CD4-positive, alpha-beta memory T cell (primary cell): ENCODE measurements around the gene CALHM5. TPM values are rescaled to one million over a fixed set of nuclear protein-coding genes. Genes with fewer than 3 reads are reported as not detected.
"Not testable (repeated sequence)": the region's sequence is repeated elsewhere in the genome, so short reads cannot be mapped to it uniquely, and the experiment has no call there.

ENCODE experiments used
- CTCF ChIA-PET: fragments of 350-600 bp; sonication (Branson Sonifier 250); formaldehyde crosslinking; loops from one replicate; lab custom pipeline; 2021; ENCODE audit warnings: inconsistent platforms; ENCODE audit not compliant: partially characterized antibody; lab: Charles Lee
- POLR2A ChIA-PET: fragments of 350-600 bp; sonication (Branson Sonifier 250); formaldehyde crosslinking; loops from one replicate; lab custom pipeline; 2021; ENCODE audit not compliant: partially characterized antibody; lab: Charles Lee
- DNase-seq, 5 donors: peaks; one replicate each; pipeline versions ENCODE4 v3.0.0 to v3.0.0-alpha.2; 2020 to 2022; ENCODE audit warnings: mixed read lengths in 1 of 5
- H3K27ac ChIP-seq: one replicate; pipeline ENCODE4 v1.7.0; 2013; ENCODE audit warnings: low read depth, low read length
- H3K27me3 ChIP-seq: 2 replicates; pipeline ENCODE4 v1.7.0; 2013; ENCODE audit warnings: mild to moderate bottlenecking, low read length, moderate library complexity; ENCODE audit not compliant: insufficient read depth
- H3K36me3 ChIP-seq: 2 replicates; pipeline ENCODE4 v1.7.0; 2013; ENCODE audit warnings: mild to moderate bottlenecking, low read length, moderate library complexity; ENCODE audit not compliant: insufficient read depth
- H3K4me1 ChIP-seq: 2 replicates; pipeline ENCODE4 v1.7.0; 2013; ENCODE audit warnings: mild to moderate bottlenecking, low read length, moderate library complexity; ENCODE audit not compliant: insufficient read depth
- H3K4me3 ChIP-seq, 2 donors: one replicate each; pipeline ENCODE4 v1.7.0; 2013; ENCODE audit warnings: low read length in 2 of 2, mild to moderate bottlenecking in 1 of 2
- H3K9me3 ChIP-seq, 2 donors: one replicate each; pipeline ENCODE4 v1.7.0; 2013; ENCODE audit warnings: low read length in 2 of 2, control low read depth in 1 of 2; ENCODE audit not compliant: control insufficient read depth in 1 of 2
- H3K27ac Mint-ChIP-seq, 7 donors: one replicate each; pipeline ENCODE4 v1.8.0; 2020 to 2021; ENCODE audit warnings: mixed read lengths in 7 of 7, mild to moderate bottlenecking in 6 of 7, inconsistent platforms in 3 of 7, moderate library complexity in 3 of 7
- H3K27me3 Mint-ChIP-seq, 2 donors: one replicate each; pipeline ENCODE4 v1.8.0; 2020 to 2021; ENCODE audit warnings: mixed read lengths in 2 of 2
- H3K36me3 Mint-ChIP-seq, 2 donors: one replicate each; pipeline ENCODE4 v1.8.0; 2020 to 2021; ENCODE audit warnings: mixed read lengths in 2 of 2, inconsistent platforms in 1 of 2, mild to moderate bottlenecking in 1 of 2
- H3K4me1 Mint-ChIP-seq, 4 donors: one replicate each; pipeline ENCODE4 v1.8.0; 2020 to 2021; ENCODE audit warnings: mixed read lengths in 4 of 4, mild to moderate bottlenecking in 1 of 4
- H3K4me3 Mint-ChIP-seq, 8 donors: one replicate each; pipeline ENCODE4 v1.8.0; 2020 to 2021; ENCODE audit warnings: mixed read lengths in 8 of 8, mild to moderate bottlenecking in 7 of 8, moderate library complexity in 6 of 8, inconsistent platforms in 3 of 8
- H3K9me3 Mint-ChIP-seq, 8 donors: one replicate each; pipeline ENCODE4 v1.8.0; 2020 to 2021; ENCODE audit warnings: mixed read lengths in 8 of 8, mild to moderate bottlenecking in 5 of 8, inconsistent platforms in 3 of 8, moderate library complexity in 1 of 8
- intact Hi-C: fragments of 100-400 bp; cut with micrococcal nuclease; formaldehyde crosslinking; loops from one replicate; pipeline ENCODE4 v1.15.1; 2023
- polyA plus RNA-seq, 2 donors: library from polyadenylated mRNA; unstranded; fragments of 300-500 nt; fragmentation: Illumina TruSeq; gene quantifications; one replicate each; pipeline ENCODE4 v1.2.3, GENCODE V29; 2021
- total RNA-seq, 2 experiments: library from RNA; stranded (reverse); gene quantifications; one replicate each; pipeline ENCODE4 v1.2.3, GENCODE V29; 2021

Gene CALHM5
- total and polyA plus RNA-seq, 4 experiments from 2014 or later: not detected

- H3K36me3 ChIP-seq: no peaks in the 10 kb centered on the region
- H3K4me1 ChIP-seq: no peaks in the 10 kb centered on the region
- no peaks in the 10 kb centered on the region for H3K9me3 ChIP-seq
- Mint-ChIP-seq H3K27me3 (peaks cover 21 to 22% of the 10 kb centered on the region in 2 donors), H3K36me3 (peaks cover 0 to 1% of the 10 kb centered on the region in 2 donors), H3K27ac (no peak overlapping the region), H3K4me3 (no peak overlapping the region), H3K9me3 (peaks cover 0 to 8% (median under 1%) of the 10 kb centered on the region in 8 donors), H3K4me1 (peaks cover 0 to 2% (median 0%) of the 10 kb centered on the region in 4 donors)
- no peak overlapping the region for H3K27ac ChIP-seq
- H3K4me3 ChIP-seq: no peak overlapping the region
- DNase-seq: no peak
- CTCF ChIA-PET: no interaction called here
- peaks cover 3% of the 10 kb centered on the region for H3K27me3 ChIP-seq
- intact Hi-C loops: no loop called here
- POLR2A ChIA-PET: no interaction called here
These were observed 25.8 kb upstream of the CALHM5 start for GRCh38 chr6:116485559-116486184.

- H3K9me3 ChIP-seq: no peaks in the 10 kb centered on the region
- DNase-seq: no peak
- Mint-ChIP-seq H3K9me3 (peaks cover 0 to 13% (median 3%) of the 10 kb centered on the region in 8 donors), H3K27me3 (peaks cover 8 to 11% of the 10 kb centered on the region in 2 donors), H3K4me3 (no peak overlapping the region), H3K36me3 (peaks cover 0 to 1% of the 10 kb centered on the region in 2 donors), H3K27ac (no peak overlapping the region), H3K4me1 (no peaks in the 10 kb centered on the region)
- no peak overlapping the region for H3K27ac ChIP-seq
- no peaks in the 10 kb centered on the region for H3K36me3 ChIP-seq
- ChIA-PET POLR2A (no interaction called here), CTCF (no interaction called here)
- H3K27me3 ChIP-seq: no peaks in the 10 kb centered on the region
- no peak overlapping the region for H3K4me3 ChIP-seq
- no peaks in the 10 kb centered on the region for H3K4me1 ChIP-seq
- intact Hi-C loops: no loop called here
These were observed 19.7 kb upstream of the CALHM5 start for GRCh38 chr6:116491610-116492330.

- POLR2A ChIA-PET: no interaction called here
- no peaks in the 10 kb centered on the region for H3K4me1 Mint-ChIP-seq
- H3K27ac ChIP-seq: no peak overlapping the region
- H3K4me1 ChIP-seq: no peaks in the 10 kb centered on the region
- H3K27ac Mint-ChIP-seq: no peak overlapping the region
- DNase-seq: no peak
- no peaks in the 10 kb centered on the region for H3K36me3 ChIP-seq
- intact Hi-C loops: no loop called here
- H3K27me3 ChIP-seq: no peaks in the 10 kb centered on the region
- H3K9me3 ChIP-seq: no peaks in the 10 kb centered on the region
- CTCF ChIA-PET: no interaction called here
- no peak overlapping the region for H3K4me3 ChIP-seq
- peaks cover 8 to 10% of the 10 kb centered on the region in 2 donors for H3K27me3 Mint-ChIP-seq
- no peak overlapping the region for H3K4me3 Mint-ChIP-seq
- peaks cover 0 to 1% of the 10 kb centered on the region in 2 donors for H3K36me3 Mint-ChIP-seq
- peaks cover 0 to 13% (median 3%) of the 10 kb centered on the region in 8 donors for H3K9me3 Mint-ChIP-seq
These were observed 18.9 kb upstream of the CALHM5 start for GRCh38 chr6:116492331-116493067.

DNA sequence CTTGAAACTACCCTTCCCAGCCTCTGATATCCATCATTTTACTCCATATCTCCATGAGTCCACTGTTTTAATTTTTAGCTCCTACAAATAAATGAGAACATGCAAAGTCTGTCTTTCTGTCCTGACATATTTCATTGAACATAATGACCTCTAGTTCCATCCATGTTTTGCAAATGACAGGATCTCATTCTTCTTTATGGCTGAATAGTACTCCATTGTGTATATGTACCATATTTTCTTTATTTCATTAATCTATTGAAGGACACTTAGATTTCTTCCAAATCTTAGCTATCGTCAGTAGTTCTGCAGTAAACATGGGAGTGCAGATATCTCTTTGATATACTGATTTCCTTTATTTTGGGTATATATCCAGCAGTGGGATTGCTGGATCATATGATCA is 16.3 kb upstream of the CALHM5 start:
- H3K4me3 ChIP-seq, H3K9me3 ChIP-seq, H3K4me1 ChIP-seq, H3K36me3 Mint-ChIP-seq, H3K4me1 Mint-ChIP-seq, DNase-seq, H3K27ac ChIP-seq, POLR2A ChIA-PET, H3K27ac Mint-ChIP-seq, H3K4me3 Mint-ChIP-seq, H3K9me3 Mint-ChIP-seq, H3K36me3 ChIP-seq, CTCF ChIA-PET, H3K27me3 ChIP-seq, intact Hi-C loops: not testable (repeated sequence)
- H3K27me3 Mint-ChIP-seq: peaks cover 4 to 18% of the 10 kb centered on the region in 2 donors

GRCh38 chr6:116497113-116497676 is 14.2 kb upstream of the CALHM5 start:
- Mint-ChIP-seq H3K9me3 (peaks cover 0 to 5% (median 2%) of the 10 kb centered on the region in 8 donors), H3K4me3 (no peak overlapping the region), H3K27ac (no peak overlapping the region), H3K36me3 (peaks cover 0 to 4% of the 10 kb centered on the region in 2 donors), H3K27me3 (peaks cover 6 to 20% of the 10 kb centered on the region in 2 donors), H3K4me1 (peaks cover 0 to 5% (median 0%) of the 10 kb centered on the region in 4 donors)
- CTCF ChIA-PET: interaction anchor here (0.5 to 2.4 kb wide), 3 partner anchors 38 to 330 kb away, joined by 3 to 8 read pairs (median 3); no protein-coding TSS in a partner anchor
- Histone ChIP-seq H3K4me1 (peaks cover 9% of the 10 kb centered on the region), H3K4me3 (no peak overlapping the region), H3K36me3 (no peaks in the 10 kb centered on the region), H3K27ac (no peak overlapping the region), H3K27me3 (no peaks in the 10 kb centered on the region), H3K9me3 (no peaks in the 10 kb centered on the region)
- DNase-seq: no peak
- intact Hi-C loops: no loop called here
- POLR2A ChIA-PET: no interaction called here

DNA sequence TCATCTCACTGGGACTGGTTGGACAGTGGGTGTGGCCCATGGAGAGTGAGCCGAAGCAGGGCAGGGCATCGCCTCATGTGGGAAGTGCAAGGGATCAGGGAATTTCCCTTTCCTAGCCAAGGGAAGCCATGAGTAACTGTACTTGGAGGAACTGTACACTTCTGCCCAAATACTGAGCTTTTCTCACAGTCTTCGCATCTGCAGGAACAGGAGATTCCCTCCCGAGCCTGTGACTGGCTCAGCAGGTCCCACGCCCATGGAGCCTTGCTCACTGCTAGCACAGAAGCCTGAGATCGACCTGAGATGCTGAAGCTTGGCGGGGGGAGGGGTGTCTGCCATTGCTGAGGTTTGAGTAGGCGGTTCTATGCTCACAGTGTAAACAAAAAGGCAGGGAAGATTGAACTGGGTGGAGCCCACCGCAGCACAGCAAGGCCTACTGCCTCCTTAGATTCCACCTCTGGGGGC is 10.4 kb upstream of the CALHM5 start:
- peak overlapping the region in 3 of 8 donors; percentile 13 to 57 (median 55) for H3K4me3 Mint-ChIP-seq
- intact Hi-C loops: no loop called here
- peaks cover 9% of the 10 kb centered on the region for H3K4me1 ChIP-seq
- peaks cover 14 to 41% of the 10 kb centered on the region in 2 donors for H3K27me3 Mint-ChIP-seq
- DNase-seq: peak in 4 of 5 donors; percentile 9 to 37 (median 23)
- H3K36me3 Mint-ChIP-seq: peaks cover 0 to 14% of the 10 kb centered on the region in 2 donors
- H3K27ac Mint-ChIP-seq: peak overlapping the region in 1 of 7 donors; percentile 53
- H3K27ac ChIP-seq: no peak overlapping the region
- H3K9me3 ChIP-seq: no peaks in the 10 kb centered on the region
- no peaks in the 10 kb centered on the region for H3K27me3 ChIP-seq
- H3K4me3 ChIP-seq: no peak overlapping the region
- H3K36me3 ChIP-seq: no peaks in the 10 kb centered on the region
- ChIA-PET CTCF (interaction anchor here (1.0 kb wide), 1 partner anchor 56 kb away, joined by 3 read pairs; no protein-coding TSS in a partner anchor), POLR2A (no interaction called here)
- H3K4me1 Mint-ChIP-seq: peaks cover 0 to 5% (median 0%) of the 10 kb centered on the region in 4 donors
- peaks cover 0 to 24% (median 13%) of the 10 kb centered on the region in 8 donors for H3K9me3 Mint-ChIP-seq
